Hepatocyte (in vitro differentiated cells): ENCODE data around the gene CD300A. TPM values are rescaled to one million over a fixed set of nuclear protein-coding genes. Genes with fewer than 3 reads are reported as not detected.

Source experiments
- DNase-seq: peaks from one replicate; pipeline ENCODE4 v3.0.0-alpha.2; 2016; ENCODE audit warnings: low spot score
- H2AFZ ChIP-seq: fragments of 200-600 bp; sonication (generic); 2 replicates; pipeline ENCODE4 v1.6.0; 2016; ENCODE audit warnings: antibody characterized with exemption, mild to moderate bottlenecking
- H3K27ac ChIP-seq: fragments of 200-600 bp; sonication (generic); 2 replicates; pipeline ENCODE4 v1.5.1; 2016; ENCODE audit warnings: mild to moderate bottlenecking
- H3K27me3 ChIP-seq: fragments of 200-600 bp; sonication (generic); 2 replicates; pipeline ENCODE4 v1.6.1; 2016
- H3K36me3 ChIP-seq: fragments of 200-600 bp; sonication (generic); replicated peaks from 2 replicates; pipeline ENCODE4 v1.5.1; 2016; ENCODE audit warnings: low read depth; ENCODE audit not compliant: insufficient read depth
- H3K4me1 ChIP-seq: fragments of 200-600 bp; sonication (generic); 2 replicates; pipeline ENCODE4 v1.5.1; 2016; ENCODE audit warnings: mild to moderate bottlenecking, moderate library complexity; ENCODE audit not compliant: insufficient read depth
- H3K4me2 ChIP-seq: fragments of 200-600 bp; sonication (generic); 2 replicates; pipeline ENCODE4 v1.6.0; 2016
- H3K4me3 ChIP-seq: fragments of 200-600 bp; sonication (generic); 2 replicates; pipeline ENCODE4 v1.5.1; 2016; ENCODE audit warnings: mild to moderate bottlenecking
- H3K79me2 ChIP-seq: fragments of 200-600 bp; sonication (generic); 2 replicates; pipeline ENCODE4 v1.6.0; 2017; ENCODE audit warnings: mild to moderate bottlenecking
- H3K9me2 ChIP-seq: fragments of 200-600 bp; sonication (generic); replicated peaks from 2 replicates; pipeline ENCODE4 v1.6.0; 2017; ENCODE audit warnings: mild to moderate bottlenecking; ENCODE audit not compliant: insufficient read depth
- H3K9me3 ChIP-seq: fragments of 200-600 bp; sonication (generic); 2 replicates; pipeline ENCODE4 v1.5.1; 2016; ENCODE audit warnings: low read depth, mild to moderate bottlenecking
- H4K20me1 ChIP-seq: fragments of 200-600 bp; sonication (generic); 2 replicates; pipeline ENCODE4 v1.6.0; 2016; ENCODE audit warnings: mild to moderate bottlenecking; ENCODE audit not compliant: insufficient read depth, poor library complexity, severe bottlenecking
- EZH2 ChIP-seq: fragments of 200-600 bp; sonication (generic); IDR thresholded peaks from 2 replicates; pipeline ENCODE4 v1.6.1; 2016; ENCODE audit warnings: antibody characterized with exemption, mild to moderate bottlenecking, borderline replicate concordance
- EZH2phosphoT487 ChIP-seq: fragments of 200-600 bp; sonication (generic); IDR thresholded peaks from one replicate; pipeline ENCODE4 v1.6.1; 2018; ENCODE audit warnings: antibody characterized with exemption, mild to moderate bottlenecking, low read depth, moderate library complexity; ENCODE audit not compliant: unreplicated experiment, severe bottlenecking
- WGBS: methylation state at CpG from one replicate; pipeline ENCODE4 v1.1.6; 2016; ENCODE audit warnings: low lambda C conversion rate; ENCODE audit errors: missing lambda C conversion rate; 5-methylcytosine and 5-hydroxymethylcytosine counted together
- polyA plus RNA-seq: library from polyadenylated mRNA; unstranded; fragments of >200 nt; fragmentation: Nextera tagmentation; extraction: Ambion mirVana; gene quantifications from 2 replicates; pipeline ENCODE4 v1.2.1, GENCODE V29; 2016
- total RNA-seq: library from RNA; depleted of rRNA; stranded (reverse); fragments of >200 nt; gene quantifications from 2 replicates; pipeline ENCODE4 v1.2.3, GENCODE V29; 2014
- TF ChIP-seq, protein P1 (sequence below): fragments of 200-600 bp; sonication (generic); IDR thresholded peaks from 2 replicates; pipeline ENCODE4 v1.5.1; 2016; ENCODE audit warnings: antibody characterized with exemption, mild to moderate bottlenecking; ENCODE audit not compliant: poor library complexity

CD300A gene
- total and polyA plus RNA-seq, 2 experiments from 2014 or later = 0.22 to 1.1 TPM

DNA sequence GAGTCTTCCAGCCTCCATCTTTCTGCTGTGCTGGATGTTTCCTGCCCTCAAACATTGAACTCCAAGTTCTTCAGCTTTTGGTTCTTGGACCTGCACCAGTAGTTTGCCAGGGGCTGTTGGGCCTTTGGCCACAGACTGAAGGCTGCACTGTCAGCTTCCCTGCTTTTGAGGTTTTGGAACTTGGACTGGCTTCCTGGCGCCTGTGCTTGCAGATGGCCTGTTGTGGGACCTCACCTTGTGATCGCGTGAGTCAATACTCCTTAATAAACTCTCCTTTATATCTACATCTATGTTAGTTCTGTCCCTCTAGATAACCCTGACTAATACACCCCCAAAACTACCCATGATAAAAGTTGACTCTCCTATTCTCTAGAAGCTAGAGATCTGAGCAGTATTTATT, 7.6 kb upstream of the CD300A start:
- DNase-seq = no peak
- TF ChIP-seq, protein P1, sequence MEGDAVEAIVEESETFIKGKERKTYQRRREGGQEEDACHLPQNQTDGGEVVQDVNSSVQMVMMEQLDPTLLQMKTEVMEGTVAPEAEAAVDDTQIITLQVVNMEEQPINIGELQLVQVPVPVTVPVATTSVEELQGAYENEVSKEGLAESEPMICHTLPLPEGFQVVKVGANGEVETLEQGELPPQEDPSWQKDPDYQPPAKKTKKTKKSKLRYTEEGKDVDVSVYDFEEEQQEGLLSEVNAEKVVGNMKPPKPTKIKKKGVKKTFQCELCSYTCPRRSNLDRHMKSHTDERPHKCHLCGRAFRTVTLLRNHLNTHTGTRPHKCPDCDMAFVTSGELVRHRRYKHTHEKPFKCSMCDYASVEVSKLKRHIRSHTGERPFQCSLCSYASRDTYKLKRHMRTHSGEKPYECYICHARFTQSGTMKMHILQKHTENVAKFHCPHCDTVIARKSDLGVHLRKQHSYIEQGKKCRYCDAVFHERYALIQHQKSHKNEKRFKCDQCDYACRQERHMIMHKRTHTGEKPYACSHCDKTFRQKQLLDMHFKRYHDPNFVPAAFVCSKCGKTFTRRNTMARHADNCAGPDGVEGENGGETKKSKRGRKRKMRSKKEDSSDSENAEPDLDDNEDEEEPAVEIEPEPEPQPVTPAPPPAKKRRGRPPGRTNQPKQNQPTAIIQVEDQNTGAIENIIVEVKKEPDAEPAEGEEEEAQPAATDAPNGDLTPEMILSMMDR = no peak
- no peak for TF ChIP-seq EZH2phosphoT487
- no peak for TF ChIP-seq EZH2
- H3K36me3 ChIP-seq = no peaks in the 10 kb centered on the region
- no peak overlapping the region for H3K27ac ChIP-seq
- no peaks in the 10 kb centered on the region for H3K79me2 ChIP-seq
- H3K9me2 ChIP-seq = no peaks in the 10 kb centered on the region
- WGBS = 88% methylated on average over 3 of the region's 3 CpGs
- no peak overlapping the region for H2AFZ ChIP-seq
- no peaks in the 10 kb centered on the region for H3K9me3 ChIP-seq
- no peaks in the 10 kb centered on the region for H4K20me1 ChIP-seq
- no peaks in the 10 kb centered on the region for H3K27me3 ChIP-seq
- no peak overlapping the region for H3K4me3 ChIP-seq
- no peak overlapping the region for H3K4me2 ChIP-seq
- peaks cover 18% of the 10 kb centered on the region for H3K4me1 ChIP-seq

DNA sequence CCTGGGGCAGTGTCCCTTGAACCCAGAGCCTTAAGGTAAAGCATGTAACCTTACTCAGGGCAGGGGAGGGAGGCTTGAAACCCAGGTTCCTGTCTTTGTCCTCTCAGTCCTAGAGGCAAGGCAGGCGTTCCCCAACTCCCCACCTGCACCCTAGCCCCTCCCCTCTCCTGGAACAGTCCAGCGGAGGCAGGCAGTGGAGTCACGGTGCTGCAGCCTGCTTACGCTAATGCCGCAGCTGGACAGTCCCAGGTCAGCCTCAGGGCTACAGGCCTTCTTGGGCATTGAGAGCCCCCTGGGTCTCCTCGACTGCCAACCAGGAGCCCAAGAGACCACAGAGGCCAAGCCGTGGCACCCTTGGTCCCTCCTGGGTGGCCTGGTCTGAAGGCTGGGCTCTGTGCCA, 6.8 kb upstream of the CD300A start:
- DNase-seq = no peak
- TF ChIP-seq, protein P1 = no peak
- TF ChIP-seq EZH2 = no peak
- TF ChIP-seq EZH2phosphoT487 = no peak
- Histone ChIP-seq H3K36me3 (no peaks in the 10 kb centered on the region), H3K79me2 (no peaks in the 10 kb centered on the region), H4K20me1 (no peaks in the 10 kb centered on the region), H3K27ac (no peak overlapping the region), H3K9me2 (no peaks in the 10 kb centered on the region), H3K4me2 (no peak overlapping the region), H3K4me1 (peaks cover 14% of the 10 kb centered on the region), H3K4me3 (no peak overlapping the region), H3K9me3 (no peaks in the 10 kb centered on the region), H3K27me3 (no peaks in the 10 kb centered on the region), H2AFZ (no peak overlapping the region)
- WGBS = 87% methylated on average over 7 of the region's 7 CpGs

DNA sequence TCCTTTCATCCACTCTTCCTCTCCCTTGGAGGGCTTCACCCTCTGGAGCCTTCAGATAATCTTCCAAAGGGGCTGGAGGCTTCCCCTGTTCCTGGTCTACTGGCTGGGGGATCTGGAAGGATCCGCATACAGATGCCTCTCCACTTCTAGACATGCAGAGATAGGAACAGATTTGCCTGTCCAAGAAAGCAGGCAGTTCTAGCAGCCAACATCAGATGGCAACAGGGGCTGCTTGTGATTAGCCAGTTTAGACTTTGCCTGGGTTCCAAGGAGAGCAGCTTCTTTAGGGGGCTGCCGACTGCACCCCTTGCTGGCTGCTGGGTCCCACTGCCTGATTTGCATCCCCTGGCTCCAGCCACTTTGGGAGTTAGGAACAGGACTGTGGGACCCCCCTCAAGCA, 6.2 kb upstream of the CD300A start:
- no peak overlapping the region for H3K4me2 ChIP-seq
- WGBS = 79% methylated on average over 2 of the region's 2 CpGs
- no peaks in the 10 kb centered on the region for H3K36me3 ChIP-seq
- H2AFZ ChIP-seq = no peak overlapping the region
- no peak for DNase-seq
- H3K9me3 ChIP-seq = no peaks in the 10 kb centered on the region
- peaks cover 7% of the 10 kb centered on the region for H3K4me1 ChIP-seq
- H3K27me3 ChIP-seq = no peaks in the 10 kb centered on the region
- TF ChIP-seq EZH2 = no peak
- TF ChIP-seq, protein P1 = no peak
- no peak for TF ChIP-seq EZH2phosphoT487
- H3K27ac ChIP-seq = no peak overlapping the region
- H3K4me3 ChIP-seq = no peak overlapping the region
- H3K9me2 ChIP-seq = no peaks in the 10 kb centered on the region
- no peaks in the 10 kb centered on the region for H3K79me2 ChIP-seq
- H4K20me1 ChIP-seq = no peaks in the 10 kb centered on the region

DNA sequence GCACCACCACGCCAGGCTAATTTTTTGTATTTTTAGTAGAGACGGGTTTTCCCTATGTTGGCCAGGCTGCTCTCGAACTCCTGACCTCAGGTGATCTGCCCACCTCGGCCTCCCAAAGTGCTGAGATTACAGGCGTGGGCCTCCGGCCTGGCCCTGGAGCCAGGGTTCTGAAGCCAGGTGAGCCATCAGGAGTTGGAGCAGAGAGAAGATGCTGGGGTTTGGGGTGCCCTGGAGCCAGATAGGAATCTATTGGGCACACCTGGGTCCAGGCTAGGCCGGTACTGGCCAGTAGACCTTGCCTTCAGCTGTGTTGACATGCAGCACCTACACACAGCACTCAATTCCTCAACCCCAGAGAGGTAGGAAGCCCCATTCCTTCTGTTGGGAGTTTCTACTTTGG, 5.4 kb upstream of the CD300A start:
- H3K4me2 ChIP-seq = no peak overlapping the region
- H3K79me2 ChIP-seq = no peaks in the 10 kb centered on the region
- H4K20me1 ChIP-seq = no peaks in the 10 kb centered on the region
- H3K4me1 ChIP-seq = peaks cover 6% of the 10 kb centered on the region
- TF ChIP-seq, protein P1 = no peak
- no peak for TF ChIP-seq EZH2
- no peak for TF ChIP-seq EZH2phosphoT487
- no peaks in the 10 kb centered on the region for H3K9me3 ChIP-seq
- WGBS = 93% methylated on average over 7 of the region's 7 CpGs
- no peaks in the 10 kb centered on the region for H3K36me3 ChIP-seq
- H2AFZ ChIP-seq = no peak overlapping the region
- no peaks in the 10 kb centered on the region for H3K27me3 ChIP-seq
- no peak overlapping the region for H3K4me3 ChIP-seq
- no peak for DNase-seq
- no peak overlapping the region for H3K27ac ChIP-seq
- no peaks in the 10 kb centered on the region for H3K9me2 ChIP-seq
